GM18909 (cell line): ENCODE results near the gene VWA7.
A peak's percentile ranks its signal among the peaks of the same experiment; 100 is the strongest.

Experiments
- ATAC-seq: cut with Tn5 transposase; IDR thresholded peaks from one replicate; pipeline ENCODE4 v1.9.1; 2021; ENCODE audit warnings: mild to moderate bottlenecking; ENCODE audit not compliant: unreplicated experiment, poor library complexity

Gene VWA7

GRCh38 chr6:31733734-31734133 lies 43.4 kb downstream of the VWA7 start:
- ATAC-seq, result no peak

GRCh38 chr6:31732029-31732428 lies 45.1 kb downstream of the VWA7 start:
- ATAC-seq, result no peak

GRCh38 chr6:31730631-31731086 lies 46.5 kb downstream of the VWA7 start:
- no peak for ATAC-seq

- peak; percentile 32 for ATAC-seq
These were observed 47.0 kb downstream of the VWA7 start for GRCh38 chr6:31729979-31730630.

- peak; percentile 43 for ATAC-seq
These were observed 47.6 kb downstream of the VWA7 start for GRCh38 chr6:31729515-31729978.

- peak; percentile 9 for ATAC-seq
These were observed 48.2 kb downstream of the VWA7 start, which contains the start of gene DDAH2 for GRCh38 chr6:31728767-31729514. Gene DDAH2 (minus strand): TSS chr6:31729299. CDS start chr6:31729161, 138 bp downstream.

- no peak for ATAC-seq
These were observed 49.1 kb downstream of the VWA7 start for GRCh38 chr6:31727717-31728671.

- ATAC-seq, result peak; percentile 62
These were observed 50.0 kb downstream of the VWA7 start for GRCh38 chr6:31727034-31727716.

GRCh38 chr6:31725502-31726350 lies 51.4 kb downstream of the VWA7 start:
- ATAC-seq, result no peak

- ATAC-seq, result no peak
These were observed 53.0 kb downstream of the VWA7 start for GRCh38 chr6:31723980-31724691.

- no peak for ATAC-seq
These were observed 53.7 kb downstream of the VWA7 start, which contains the start of gene MPIG6B for GRCh38 chr6:31723245-31723979. Gene MPIG6B (plus strand): TSS chr6:31723373. CDS start chr6:31723384, 11 bp downstream.

GRCh38 chr6:31722173-31722572 lies 55.0 kb downstream of the VWA7 start:
- ATAC-seq, result no peak

- ATAC-seq, result no peak
These were observed 55.6 kb downstream of the VWA7 start, which contains the start of gene LY6G6C for GRCh38 chr6:31721351-31722020. Gene LY6G6C (minus strand): TSS chr6:31721746. CDS start chr6:31721679, 67 bp downstream.

GRCh38 chr6:31720196-31720770 lies 56.8 kb downstream of the VWA7 start:
- ATAC-seq, result no peak

- no peak for ATAC-seq
These were observed 58.1 kb downstream of the VWA7 start for GRCh38 chr6:31719001-31719400.

- ATAC-seq, result no peak
These were observed 58.9 kb downstream of the VWA7 start for GRCh38 chr6:31718265-31718664.
